WTC11 (cell line): ENCODE measurements around the gene TM9SF4. TPM values are rescaled to one million over a fixed set of nuclear protein-coding genes. Genes with fewer than 3 reads are reported as not detected.

Experiments
- ATAC-seq: fragments of 200-7000 bp; cut with Tn5 transposase; 2 replicates; pipeline ENCODE4 v1.10.0; 2021; ENCODE audit warnings: mild to moderate bottlenecking, moderate library complexity
- CTCF ChIA-PET: fragments of 300-600 bp; sonication (Branson Sonifier 250); formaldehyde crosslinking; loops from one replicate; lab custom pipeline; 2021; ENCODE audit warnings: antibody characterized with exemption; lab: Charles Lee
- POLR2A ChIA-PET: fragments of 350-600 bp; sonication (Branson Sonifier 250); formaldehyde crosslinking; loops from one replicate; lab custom pipeline; 2021; ENCODE audit warnings: antibody characterized with exemption; lab: Charles Lee
- DNase-seq: peaks from one replicate; pipeline ENCODE4 v3.0.0; 2021; ENCODE audit warnings: low spot score
- H3K27ac Mint-ChIP-seq: 2 replicates; pipeline ENCODE4 v1.8.0; 2021; ENCODE audit warnings: mixed read lengths
- H3K27me3 Mint-ChIP-seq: 2 replicates; pipeline ENCODE4 v1.8.0; 2021; ENCODE audit warnings: low read depth, mild to moderate bottlenecking, moderate library complexity, mixed read lengths
- H3K36me3 Mint-ChIP-seq: 2 replicates; pipeline ENCODE4 v1.8.0; 2021; ENCODE audit warnings: mixed read lengths
- H3K4me1 Mint-ChIP-seq: 2 replicates; pipeline ENCODE4 v1.8.0; 2022; ENCODE audit warnings: mixed read lengths
- H3K4me3 Mint-ChIP-seq: 2 replicates; pipeline ENCODE4 v1.8.0; 2021; ENCODE audit warnings: mild to moderate bottlenecking, moderate library complexity, mixed read lengths
- H3K9me3 Mint-ChIP-seq: 2 replicates; pipeline ENCODE4 v1.8.0; 2021; ENCODE audit warnings: mixed read lengths
- EMX1 ChIP-seq: fragments of 250-450 bp; sonication (Bioruptor Pico); IDR thresholded peaks from 2 replicates; pipeline ENCODE4 v1.8.0; 2021; ENCODE audit warnings: mild to moderate bottlenecking
- ESRRA ChIP-seq: sonication (generic); formaldehyde crosslinking; IDR thresholded peaks from 2 replicates; pipeline ENCODE4 v1.8.1; 2022; ENCODE audit warnings: mild to moderate bottlenecking, missing genetic modification reagents, borderline replicate concordance
- ETV6 ChIP-seq: sonication (generic); formaldehyde crosslinking; IDR thresholded peaks from 2 replicates; pipeline ENCODE4 v1.8.1; 2022; ENCODE audit warnings: mild to moderate bottlenecking, missing genetic modification reagents
- GRHL2 ChIP-seq: fragments of 250-450 bp; sonication (Bioruptor Pico); IDR thresholded peaks from 2 replicates; pipeline ENCODE4 v1.8.0; 2022; ENCODE audit warnings: mild to moderate bottlenecking, moderate library complexity; ENCODE audit not compliant: insufficient replicate concordance, severe bottlenecking
- GTF2I ChIP-seq: fragments of 250-450 bp; sonication (Bioruptor Pico); conservative IDR thresholded peaks from 2 replicates; pipeline ENCODE4 v1.4.0; 2021; ENCODE audit warnings: mild to moderate bottlenecking
- HMGA2 ChIP-seq: fragments of 250-450 bp; sonication (Bioruptor Pico); IDR thresholded peaks from 2 replicates; pipeline ENCODE4 v1.4.0; 2021; ENCODE audit warnings: mild to moderate bottlenecking, moderate library complexity
- IRF2 ChIP-seq: sonication (generic); formaldehyde crosslinking; IDR thresholded peaks from 2 replicates; pipeline ENCODE4 v1.8.0; 2022; ENCODE audit warnings: low read depth, missing genetic modification reagents, borderline replicate concordance
- JAZF1 ChIP-seq: fragments of 250-450 bp; sonication (Bioruptor Pico); IDR thresholded peaks from 2 replicates; pipeline ENCODE4 v1.9.0; 2021; ENCODE audit warnings: moderate library complexity, mild to moderate bottlenecking, inconsistent platforms
- KAT7 ChIP-seq: sonication (generic); formaldehyde crosslinking; IDR thresholded peaks from 2 replicates; pipeline ENCODE4 v1.8.1; 2023; ENCODE audit warnings: missing genetic modification reagents, mild to moderate bottlenecking, borderline replicate concordance
- NFE2L1 ChIP-seq: sonication (generic); formaldehyde crosslinking; IDR thresholded peaks from 2 replicates; pipeline ENCODE4 v1.8.1; 2023; ENCODE audit warnings: missing genetic modification reagents
- PRRX2 ChIP-seq: fragments of 250-450 bp; sonication (Bioruptor Pico); IDR thresholded peaks from 2 replicates; pipeline ENCODE4 v1.8.0; 2021; ENCODE audit warnings: mild to moderate bottlenecking
- ZNF121 ChIP-seq: sonication (generic); formaldehyde crosslinking; IDR thresholded peaks from 2 replicates; pipeline ENCODE4 v1.8.0; 2023; ENCODE audit warnings: missing genetic modification reagents
- ZNF219 ChIP-seq: sonication (generic); formaldehyde crosslinking; IDR thresholded peaks from 2 replicates; pipeline ENCODE4 v1.8.0; 2023; ENCODE audit warnings: missing genetic modification reagents, mild to moderate bottlenecking, borderline replicate concordance
- ZNF232 ChIP-seq: sonication (generic); formaldehyde crosslinking; IDR thresholded peaks from 2 replicates; pipeline ENCODE4 v1.8.0; 2022; ENCODE audit warnings: mild to moderate bottlenecking, missing genetic modification reagents
- ZNF317 ChIP-seq: sonication (generic); formaldehyde crosslinking; IDR thresholded peaks from 2 replicates; pipeline ENCODE4 v1.8.1; 2023; ENCODE audit warnings: low read depth, mild to moderate bottlenecking, moderate library complexity, missing genetic modification reagents, borderline replicate concordance
- ZNF416 ChIP-seq: fragments of 250-450 bp; sonication (Bioruptor Pico); IDR thresholded peaks from 2 replicates; pipeline ENCODE4 v1.9.0; 2021; ENCODE audit warnings: mild to moderate bottlenecking, inconsistent platforms
- ZNF423 ChIP-seq: fragments of 250-450 bp; sonication (Bioruptor Pico); IDR thresholded peaks from 2 replicates; pipeline ENCODE4 v2.1.2; 2022; ENCODE audit warnings: mild to moderate bottlenecking, moderate library complexity
- total RNA-seq: library from RNA; stranded (reverse); gene quantifications from 3 replicates; pipeline ENCODE4 v1.2.3, GENCODE V29; 2021
- TF ChIP-seq, protein P1 (sequence below): sonication (generic); formaldehyde crosslinking; IDR thresholded peaks from 2 replicates; pipeline ENCODE4 v1.8.1; 2023; ENCODE audit warnings: mild to moderate bottlenecking, moderate library complexity, missing genetic modification reagents
- TF ChIP-seq, protein P2 (sequence below): sonication (generic); formaldehyde crosslinking; IDR thresholded peaks from 2 replicates; pipeline ENCODE4 v1.8.0; 2022; ENCODE audit warnings: mild to moderate bottlenecking, missing genetic modification reagents
- TF ChIP-seq, protein P3 (sequence below): sonication (generic); formaldehyde crosslinking; IDR thresholded peaks from 2 replicates; pipeline ENCODE4 v1.8.1; 2022; ENCODE audit warnings: mild to moderate bottlenecking, missing genetic modification reagents, moderate library complexity, borderline replicate concordance
- TF ChIP-seq, protein P4 (sequence below): sonication (generic); formaldehyde crosslinking; IDR thresholded peaks from 2 replicates; pipeline ENCODE4 v1.8.1; 2022; ENCODE audit warnings: mild to moderate bottlenecking, moderate library complexity, missing genetic modification reagents
- TF ChIP-seq, protein P5 (sequence below): sonication (generic); formaldehyde crosslinking; conservative IDR thresholded peaks from 2 replicates; pipeline ENCODE4 v1.8.1; 2023; ENCODE audit warnings: mild to moderate bottlenecking, low read depth, missing genetic modification reagents, moderate library complexity
- TF ChIP-seq, protein P6 (sequence below): fragments of 250-450 bp; sonication (Bioruptor Pico); IDR thresholded peaks from 2 replicates; pipeline ENCODE4 v2.1.2; 2022; ENCODE audit warnings: mild to moderate bottlenecking, moderate library complexity

TM9SF4 gene
- total RNA-seq, 1 experiment from 2014 or later = 44.8 TPM

DNA sequence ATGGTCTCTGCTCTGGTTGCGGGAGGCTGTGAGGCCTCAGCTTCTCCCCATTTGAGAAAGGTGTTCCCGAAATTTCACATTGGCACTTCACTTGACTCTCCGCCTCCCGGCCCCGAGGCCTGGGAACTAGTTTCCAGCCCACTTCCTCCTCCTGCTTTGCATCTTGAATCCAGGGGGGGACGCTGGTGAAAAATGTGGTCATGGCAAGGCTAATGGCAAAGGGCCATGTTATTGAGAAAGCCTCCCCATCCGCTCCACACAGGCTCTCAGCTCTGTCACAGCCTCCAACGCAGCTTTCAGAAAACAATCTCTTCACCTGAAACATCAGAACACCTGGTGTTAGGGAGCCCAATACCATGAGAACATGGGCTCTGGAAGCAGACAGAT is 92.5 kb downstream of the TM9SF4 start (continued):
- TF ChIP-seq NFE2L1 (CRISPR knock-in tag) = no peak
- no peak for TF ChIP-seq ZNF121 (CRISPR knock-in tag)

DNA sequence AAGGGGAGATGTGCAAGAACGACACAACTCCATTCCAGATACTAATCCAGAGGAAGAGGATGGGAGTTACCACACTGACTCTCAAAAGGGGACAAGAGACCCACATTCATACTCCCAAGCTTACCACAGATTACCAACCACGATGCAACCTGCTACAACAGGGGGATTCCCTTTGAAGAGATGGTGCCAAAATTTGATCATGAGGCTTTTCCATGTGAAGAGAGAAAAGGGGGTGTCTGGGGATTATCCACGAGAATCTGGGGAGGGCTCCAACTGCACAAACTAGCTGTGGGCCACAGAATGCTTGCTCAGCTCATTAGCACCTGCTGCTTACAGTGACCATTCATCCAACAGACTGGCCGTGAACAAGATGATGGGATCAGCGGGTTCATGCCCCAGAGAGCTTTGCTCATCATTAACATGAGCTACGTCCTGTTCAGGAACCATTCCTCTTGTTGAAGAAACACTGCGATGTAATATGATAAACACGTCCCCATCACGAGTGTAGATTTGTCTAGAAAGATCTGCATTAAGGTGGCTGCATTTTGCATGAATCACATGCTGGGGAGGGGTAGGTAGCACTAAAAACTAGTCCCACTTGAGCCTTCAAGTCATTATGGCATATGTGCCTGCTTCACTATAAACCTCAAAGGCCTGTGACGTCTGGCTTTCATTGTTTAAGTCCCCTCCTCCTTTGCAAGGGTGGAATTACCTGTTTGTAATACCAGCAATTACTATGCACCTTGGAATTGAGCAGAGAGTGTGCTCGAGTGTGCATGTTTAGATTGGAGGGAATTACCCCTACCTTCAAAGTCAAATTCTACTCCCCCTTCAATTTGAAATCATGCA is 94.1 kb downstream of the TM9SF4 start:
- Mint-ChIP-seq H3K4me1 (peaks cover 49% of the 10 kb centered on the region), H3K36me3 (peaks cover 27% of the 10 kb centered on the region), H3K27me3 (no peaks in the 10 kb centered on the region), H3K27ac (peak overlapping the region; percentile 92), H3K4me3 (no peak overlapping the region), H3K9me3 (no peaks in the 10 kb centered on the region)
- ATAC-seq (no peak), DNase-seq (no peak)
- POLR2A ChIA-PET = no interaction called here
- TF ChIP-seq KAT7 (CRISPR knock-in tag) (no peak), EMX1 (no peak), ETV6 (no peak), JAZF1 (CRISPR knock-in tag) (no peak), ZNF416 (no peak), IRF2 (CRISPR knock-in tag) (no peak)
- TF ChIP-seq, protein P1, sequence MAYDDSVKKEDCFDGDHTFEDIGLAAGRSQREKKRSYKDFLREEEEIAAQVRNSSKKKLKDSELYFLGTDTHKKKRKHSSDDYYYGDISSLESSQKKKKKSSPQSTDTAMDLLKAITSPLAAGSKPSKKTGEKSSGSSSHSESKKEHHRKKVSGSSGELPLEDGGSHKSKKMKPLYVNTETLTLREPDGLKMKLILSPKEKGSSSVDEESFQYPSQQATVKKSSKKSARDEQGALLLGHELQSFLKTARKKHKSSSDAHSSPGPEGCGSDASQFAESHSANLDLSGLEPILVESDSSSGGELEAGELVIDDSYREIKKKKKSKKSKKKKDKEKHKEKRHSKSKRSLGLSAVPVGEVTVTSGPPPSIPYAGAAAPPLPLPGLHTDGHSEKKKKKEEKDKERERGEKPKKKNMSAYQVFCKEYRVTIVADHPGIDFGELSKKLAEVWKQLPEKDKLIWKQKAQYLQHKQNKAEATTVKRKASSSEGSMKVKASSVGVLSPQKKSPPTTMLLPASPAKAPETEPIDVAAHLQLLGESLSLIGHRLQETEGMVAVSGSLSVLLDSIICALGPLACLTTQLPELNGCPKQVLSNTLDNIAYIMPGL = no peak
- CTCF ChIA-PET = interaction anchor here (0.9 kb wide), 1 partner anchor 112 kb away, joined by 3 read pairs; no protein-coding TSS in a partner anchor

DNA sequence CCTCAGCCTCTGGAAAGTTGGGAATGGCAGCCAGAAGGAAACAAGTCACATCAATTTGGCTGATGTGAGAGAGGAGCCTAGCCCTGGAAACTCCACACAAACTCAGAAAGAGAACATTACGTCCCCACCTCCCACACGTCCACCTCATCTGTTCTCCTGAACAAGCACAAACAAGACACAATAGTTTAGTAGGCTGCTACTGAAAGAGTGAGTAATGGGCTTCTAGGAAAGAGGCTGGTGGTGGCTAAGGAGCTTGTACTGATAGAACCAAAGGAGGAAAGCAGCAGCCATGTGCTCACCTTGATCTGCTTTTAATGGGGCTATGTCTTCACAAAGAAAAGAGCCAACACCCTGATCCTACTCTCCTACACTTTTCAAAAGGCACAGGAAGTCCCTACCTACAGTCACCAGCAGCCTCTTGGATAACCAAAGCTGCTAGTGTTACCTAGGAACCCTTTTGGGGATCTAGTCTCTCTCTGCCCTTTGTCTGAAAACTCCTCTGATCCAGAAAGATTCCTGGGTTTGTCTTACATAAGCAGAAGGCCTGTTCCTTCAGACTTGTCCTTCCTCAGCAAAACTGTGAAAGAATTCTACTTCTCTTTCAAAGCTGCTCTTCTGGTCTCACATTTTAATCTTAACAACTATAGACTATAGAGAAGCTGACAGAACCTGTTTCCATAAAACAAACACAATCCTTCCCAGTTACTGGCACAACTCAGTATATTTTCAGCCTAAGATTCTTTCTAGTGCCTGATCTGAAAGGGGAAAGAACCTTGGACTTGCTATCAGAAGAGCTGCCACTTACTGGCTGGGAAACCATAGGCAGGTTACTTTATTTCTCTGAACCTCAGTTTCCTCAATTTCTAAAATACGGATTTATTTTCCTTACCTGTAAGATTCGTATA is 94.9 kb downstream of the TM9SF4 start:
- DNase-seq (no peak), ATAC-seq (no peak)
- ChIA-PET CTCF (interaction anchor here (0.9 to 1.4 kb wide), 2 partner anchors 49 to 113 kb away, joined by 3 read pairs; no protein-coding TSS in a partner anchor), POLR2A (no interaction called here)
- Mint-ChIP-seq H3K36me3 (peaks cover 19% of the 10 kb centered on the region), H3K4me3 (no peak overlapping the region; the same call in 1 of the 2 replicates), H3K27ac (peak overlapping the region; percentile 75), H3K9me3 (no peaks in the 10 kb centered on the region), H3K4me1 (peaks cover 54% of the 10 kb centered on the region), H3K27me3 (no peaks in the 10 kb centered on the region)
- TF ChIP-seq PRRX2 = no peak
- TF ChIP-seq, protein P2, sequence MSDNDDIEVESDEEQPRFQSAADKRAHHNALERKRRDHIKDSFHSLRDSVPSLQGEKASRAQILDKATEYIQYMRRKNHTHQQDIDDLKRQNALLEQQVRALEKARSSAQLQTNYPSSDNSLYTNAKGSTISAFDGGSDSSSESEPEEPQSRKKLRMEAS (CRISPR knock-in tag) = no peak
- no peak for TF ChIP-seq ZNF232 (CRISPR knock-in tag)
- TF ChIP-seq GTF2I (CRISPR knock-in tag) = no peak
- TF ChIP-seq, protein P3, sequence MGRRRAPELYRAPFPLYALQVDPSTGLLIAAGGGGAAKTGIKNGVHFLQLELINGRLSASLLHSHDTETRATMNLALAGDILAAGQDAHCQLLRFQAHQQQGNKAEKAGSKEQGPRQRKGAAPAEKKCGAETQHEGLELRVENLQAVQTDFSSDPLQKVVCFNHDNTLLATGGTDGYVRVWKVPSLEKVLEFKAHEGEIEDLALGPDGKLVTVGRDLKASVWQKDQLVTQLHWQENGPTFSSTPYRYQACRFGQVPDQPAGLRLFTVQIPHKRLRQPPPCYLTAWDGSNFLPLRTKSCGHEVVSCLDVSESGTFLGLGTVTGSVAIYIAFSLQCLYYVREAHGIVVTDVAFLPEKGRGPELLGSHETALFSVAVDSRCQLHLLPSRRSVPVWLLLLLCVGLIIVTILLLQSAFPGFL (CRISPR knock-in tag) = no peak
- no peak for TF ChIP-seq ZNF219 (CRISPR knock-in tag)
- TF ChIP-seq ZNF423 (CRISPR knock-in tag) = no peak
- TF ChIP-seq, protein P4, sequence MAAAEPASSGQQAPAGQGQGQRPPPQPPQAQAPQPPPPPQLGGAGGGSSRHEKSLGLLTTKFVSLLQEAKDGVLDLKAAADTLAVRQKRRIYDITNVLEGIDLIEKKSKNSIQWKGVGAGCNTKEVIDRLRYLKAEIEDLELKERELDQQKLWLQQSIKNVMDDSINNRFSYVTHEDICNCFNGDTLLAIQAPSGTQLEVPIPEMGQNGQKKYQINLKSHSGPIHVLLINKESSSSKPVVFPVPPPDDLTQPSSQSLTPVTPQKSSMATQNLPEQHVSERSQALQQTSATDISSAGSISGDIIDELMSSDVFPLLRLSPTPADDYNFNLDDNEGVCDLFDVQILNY (CRISPR knock-in tag) = no peak
- TF ChIP-seq, protein P5, sequence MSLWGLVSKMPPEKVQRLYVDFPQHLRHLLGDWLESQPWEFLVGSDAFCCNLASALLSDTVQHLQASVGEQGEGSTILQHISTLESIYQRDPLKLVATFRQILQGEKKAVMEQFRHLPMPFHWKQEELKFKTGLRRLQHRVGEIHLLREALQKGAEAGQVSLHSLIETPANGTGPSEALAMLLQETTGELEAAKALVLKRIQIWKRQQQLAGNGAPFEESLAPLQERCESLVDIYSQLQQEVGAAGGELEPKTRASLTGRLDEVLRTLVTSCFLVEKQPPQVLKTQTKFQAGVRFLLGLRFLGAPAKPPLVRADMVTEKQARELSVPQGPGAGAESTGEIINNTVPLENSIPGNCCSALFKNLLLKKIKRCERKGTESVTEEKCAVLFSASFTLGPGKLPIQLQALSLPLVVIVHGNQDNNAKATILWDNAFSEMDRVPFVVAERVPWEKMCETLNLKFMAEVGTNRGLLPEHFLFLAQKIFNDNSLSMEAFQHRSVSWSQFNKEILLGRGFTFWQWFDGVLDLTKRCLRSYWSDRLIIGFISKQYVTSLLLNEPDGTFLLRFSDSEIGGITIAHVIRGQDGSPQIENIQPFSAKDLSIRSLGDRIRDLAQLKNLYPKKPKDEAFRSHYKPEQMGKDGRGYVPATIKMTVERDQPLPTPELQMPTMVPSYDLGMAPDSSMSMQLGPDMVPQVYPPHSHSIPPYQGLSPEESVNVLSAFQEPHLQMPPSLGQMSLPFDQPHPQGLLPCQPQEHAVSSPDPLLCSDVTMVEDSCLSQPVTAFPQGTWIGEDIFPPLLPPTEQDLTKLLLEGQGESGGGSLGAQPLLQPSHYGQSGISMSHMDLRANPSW = no peak
- TF ChIP-seq HMGA2 (CRISPR knock-in tag) = no peak
- TF ChIP-seq ESRRA (CRISPR knock-in tag) = no peak
- no peak for TF ChIP-seq NFE2L1 (CRISPR knock-in tag)
- no peak for TF ChIP-seq GRHL2
- TF ChIP-seq ZNF317 (CRISPR knock-in tag) = no peak
- TF ChIP-seq, protein P6, sequence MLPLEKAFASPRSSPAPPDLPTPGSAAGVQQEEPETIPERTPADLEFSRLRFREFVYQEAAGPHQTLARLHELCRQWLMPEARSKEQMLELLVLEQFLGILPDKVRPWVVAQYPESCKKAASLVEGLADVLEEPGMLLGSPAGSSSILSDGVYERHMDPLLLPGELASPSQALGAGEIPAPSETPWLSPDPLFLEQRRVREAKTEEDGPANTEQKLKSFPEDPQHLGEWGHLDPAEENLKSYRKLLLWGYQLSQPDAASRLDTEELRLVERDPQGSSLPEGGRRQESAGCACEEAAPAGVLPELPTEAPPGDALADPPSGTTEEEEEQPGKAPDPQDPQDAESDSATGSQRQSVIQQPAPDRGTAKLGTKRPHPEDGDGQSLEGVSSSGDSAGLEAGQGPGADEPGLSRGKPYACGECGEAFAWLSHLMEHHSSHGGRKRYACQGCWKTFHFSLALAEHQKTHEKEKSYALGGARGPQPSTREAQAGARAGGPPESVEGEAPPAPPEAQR (CRISPR knock-in tag) = no peak
